HFFc6 (cell line): ENCODE measurements around the gene CYP4A11. TPM values are rescaled to one million over a fixed set of nuclear protein-coding genes. Genes with fewer than 3 reads are reported as not detected.
A peak's percentile ranks its signal among the peaks of the same experiment; 100 is the strongest.
"Not testable (repeated sequence)": the region's sequence is repeated elsewhere in the genome, so short reads cannot be mapped to it uniquely, and the experiment has no call there.

ENCODE experiments used
- DNase-seq: peaks from one replicate; pipeline ENCODE4 v3.0.0-alpha.2; 2018
- H3K27ac Mint-ChIP-seq: 2 replicates; pipeline ENCODE4 v1.8.0; 2020; ENCODE audit warnings: mild to moderate bottlenecking, mixed read lengths
- H3K27me3 Mint-ChIP-seq: 2 replicates; pipeline ENCODE4 v1.8.0; 2021; ENCODE audit warnings: mild to moderate bottlenecking, moderate library complexity, mixed read lengths; ENCODE audit not compliant: insufficient read depth
- H3K36me3 Mint-ChIP-seq: 2 replicates; pipeline ENCODE4 v1.8.0; 2021; ENCODE audit warnings: low read depth, mixed read lengths
- H3K4me1 Mint-ChIP-seq: 2 replicates; pipeline ENCODE4 v1.8.0; 2020; ENCODE audit warnings: low read depth, mixed read lengths
- H3K4me3 Mint-ChIP-seq: 2 replicates; pipeline ENCODE4 v1.8.0; 2020; ENCODE audit warnings: mild to moderate bottlenecking, moderate library complexity, mixed read lengths
- H3K9me3 Mint-ChIP-seq: 2 replicates; pipeline ENCODE4 v1.8.0; 2020; ENCODE audit warnings: mild to moderate bottlenecking, mixed read lengths
- total RNA-seq, 6 experiments: library from RNA; stranded (reverse); fragmentation: NEBNext Ultra II Directional; extraction: Animal tissue kit (Norgen Biotek cat#: 25700); gene quantifications; 2 replicates in 1 of 6; 3 replicates in 5 of 6; pipeline ENCODE4 v1.2.3, GENCODE V29; 2021
- TF ChIP-seq, protein P1 (sequence below): fragments of 200-600 bp; sonication (generic); IDR thresholded peaks from 2 replicates; pipeline ENCODE4 v1.5.0; 2021; ENCODE audit warnings: antibody characterized with exemption, mild to moderate bottlenecking

CYP4A11 gene
- total RNA-seq, 6 experiments from 2014 or later = not detected

DNA sequence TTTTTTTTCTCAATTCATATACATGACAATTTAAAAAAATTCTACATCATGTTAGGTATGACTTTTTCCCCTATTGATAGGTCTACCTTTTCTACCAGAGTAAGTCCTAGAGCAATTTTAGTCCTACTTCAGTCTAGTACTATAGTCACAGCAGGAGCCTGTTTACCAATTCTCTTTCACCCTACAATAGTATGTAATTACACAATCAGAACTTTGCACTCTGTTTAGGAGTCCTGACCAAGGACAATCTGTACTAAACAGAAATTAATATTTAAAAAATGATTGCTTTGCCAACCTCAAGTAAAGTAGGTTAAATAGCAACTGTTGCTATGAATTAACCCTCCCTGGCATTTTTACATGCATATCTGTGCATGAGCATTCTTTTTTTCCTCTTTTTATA is 810 bp upstream of the CYP4A11 start:
- no peaks in the 10 kb centered on the region; the same call in 1 of the 2 replicates for H3K36me3 Mint-ChIP-seq
- no peaks in the 10 kb centered on the region; the same call in 1 of the 2 replicates for H3K27me3 Mint-ChIP-seq
- H3K4me3 Mint-ChIP-seq = no peak overlapping the region
- no peak for DNase-seq
- TF ChIP-seq, protein P1, sequence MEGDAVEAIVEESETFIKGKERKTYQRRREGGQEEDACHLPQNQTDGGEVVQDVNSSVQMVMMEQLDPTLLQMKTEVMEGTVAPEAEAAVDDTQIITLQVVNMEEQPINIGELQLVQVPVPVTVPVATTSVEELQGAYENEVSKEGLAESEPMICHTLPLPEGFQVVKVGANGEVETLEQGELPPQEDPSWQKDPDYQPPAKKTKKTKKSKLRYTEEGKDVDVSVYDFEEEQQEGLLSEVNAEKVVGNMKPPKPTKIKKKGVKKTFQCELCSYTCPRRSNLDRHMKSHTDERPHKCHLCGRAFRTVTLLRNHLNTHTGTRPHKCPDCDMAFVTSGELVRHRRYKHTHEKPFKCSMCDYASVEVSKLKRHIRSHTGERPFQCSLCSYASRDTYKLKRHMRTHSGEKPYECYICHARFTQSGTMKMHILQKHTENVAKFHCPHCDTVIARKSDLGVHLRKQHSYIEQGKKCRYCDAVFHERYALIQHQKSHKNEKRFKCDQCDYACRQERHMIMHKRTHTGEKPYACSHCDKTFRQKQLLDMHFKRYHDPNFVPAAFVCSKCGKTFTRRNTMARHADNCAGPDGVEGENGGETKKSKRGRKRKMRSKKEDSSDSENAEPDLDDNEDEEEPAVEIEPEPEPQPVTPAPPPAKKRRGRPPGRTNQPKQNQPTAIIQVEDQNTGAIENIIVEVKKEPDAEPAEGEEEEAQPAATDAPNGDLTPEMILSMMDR = no peak
- H3K27ac Mint-ChIP-seq = no peak overlapping the region
- H3K4me1 Mint-ChIP-seq = no peaks in the 10 kb centered on the region
- H3K9me3 Mint-ChIP-seq = peaks cover 36% of the 10 kb centered on the region

DNA sequence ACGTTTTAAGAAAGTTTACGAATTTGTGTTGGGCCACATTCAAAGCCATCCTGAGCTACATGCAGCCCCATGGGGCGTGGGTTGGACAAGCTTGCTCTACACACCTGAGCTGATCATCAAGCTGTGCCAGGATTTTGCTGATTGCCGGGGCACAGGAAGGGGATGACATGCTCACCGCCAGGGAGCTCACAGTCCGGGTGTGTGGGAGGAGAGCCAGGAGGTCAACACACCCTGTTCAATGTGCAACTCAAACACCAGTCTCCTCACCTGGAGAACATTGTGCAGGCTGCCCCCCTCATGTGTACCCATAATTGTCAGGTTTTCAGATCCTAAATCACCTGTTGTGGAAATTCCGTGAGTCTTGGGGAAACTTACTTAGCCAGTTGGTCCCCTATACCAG is 969 bp downstream of the CYP4A11 start:
- peaks cover 43% of the 10 kb centered on the region for H3K9me3 Mint-ChIP-seq
- no peak overlapping the region for H3K27ac Mint-ChIP-seq
- H3K36me3 Mint-ChIP-seq = no peaks in the 10 kb centered on the region; the same call in 1 of the 2 replicates
- H3K4me1 Mint-ChIP-seq = no peaks in the 10 kb centered on the region
- H3K27me3 Mint-ChIP-seq = no peaks in the 10 kb centered on the region; the same call in 1 of the 2 replicates
- TF ChIP-seq, protein P1 = no peak
- H3K4me3 Mint-ChIP-seq = no peak overlapping the region
- DNase-seq = no peak

GRCh38 chr1:46937270-46937669 is 4.0 kb downstream of the CYP4A11 start:
- no peak overlapping the region for H3K27ac Mint-ChIP-seq
- no peaks in the 10 kb centered on the region; the same call in 1 of the 2 replicates for H3K27me3 Mint-ChIP-seq
- H3K4me1 Mint-ChIP-seq = no peaks in the 10 kb centered on the region
- TF ChIP-seq, protein P1 = no peak
- DNase-seq = no peak
- no peaks in the 10 kb centered on the region; the same call in 1 of the 2 replicates for H3K36me3 Mint-ChIP-seq
- no peak overlapping the region for H3K4me3 Mint-ChIP-seq
- H3K9me3 Mint-ChIP-seq = peaks cover 33% of the 10 kb centered on the region

- DNase-seq = no peak
- TF ChIP-seq, protein P1 = no peak
- Mint-ChIP-seq H3K4me1 (no peaks in the 10 kb centered on the region), H3K27ac (no peak overlapping the region), H3K9me3 (peaks cover 33% of the 10 kb centered on the region), H3K4me3 (no peak overlapping the region), H3K27me3 (no peaks in the 10 kb centered on the region; the same call in 1 of the 2 replicates), H3K36me3 (no peaks in the 10 kb centered on the region; the same call in 1 of the 2 replicates)
These were observed 4.5 kb downstream of the CYP4A11 start for GRCh38 chr1:46936788-46937187.

DNA sequence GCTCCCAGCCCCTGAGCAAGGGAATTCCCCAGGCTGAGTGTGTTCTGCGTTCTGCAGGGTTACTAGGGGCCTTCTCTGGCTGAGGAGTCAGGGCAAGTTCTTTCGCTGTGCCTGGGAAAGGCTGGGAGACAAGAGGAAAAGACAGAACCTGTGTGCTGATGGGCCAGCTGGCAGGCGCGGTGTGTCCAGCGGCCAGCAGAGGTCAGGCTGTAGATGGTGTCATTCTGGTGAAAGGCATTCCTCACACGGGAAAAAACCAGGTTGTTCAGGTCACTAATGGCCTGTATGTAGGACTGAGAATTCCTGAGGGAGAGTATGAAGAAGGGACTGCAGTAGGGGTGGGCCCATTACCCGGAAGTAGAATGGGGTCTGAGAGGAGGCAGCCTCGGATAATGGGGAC is 6.4 kb downstream of the CYP4A11 start:
- H3K36me3 Mint-ChIP-seq, H3K27me3 Mint-ChIP-seq, H3K27ac Mint-ChIP-seq, H3K4me3 Mint-ChIP-seq, DNase-seq, H3K4me1 Mint-ChIP-seq: not testable (repeated sequence)
- TF ChIP-seq, protein P1 = peak; percentile 28; the same call in 1 of the 2 replicates
- H3K9me3 Mint-ChIP-seq = peaks cover 48% of the 10 kb centered on the region

- not testable (repeated sequence) for H3K27ac Mint-ChIP-seq, H3K4me1 Mint-ChIP-seq, H3K36me3 Mint-ChIP-seq, H3K4me3 Mint-ChIP-seq, DNase-seq, H3K27me3 Mint-ChIP-seq
- H3K9me3 Mint-ChIP-seq = peaks cover 48% of the 10 kb centered on the region
These were observed 9.3 kb downstream of the CYP4A11 start for GRCh38 chr1:46932020-46932419.
